Peyer's patch (tissue), 4 donors: Measurements from ENCODE around the gene SCART1.
"Not testable (repeated sequence)": the region's sequence is repeated elsewhere in the genome, so short reads cannot be mapped to it uniquely, and the experiment has no call there.

Experiments used
- CTCF ChIP-seq, 6 experiments: fragments of 450-650 bp in 4 of 6; fragments of 200-600 bp in 2 of 6; sonication (generic) in 1 of 6; IDR thresholded peaks; one replicate each; pipeline ENCODE4 v1.5.1; 2017 to 2019; ENCODE audit warnings: antibody characterized with exemption in 6 of 6, mild to moderate bottlenecking in 3 of 6, moderate library complexity in 1 of 6
- POLR2A ChIP-seq, 2 donors: fragments of 450-650 bp; IDR thresholded peaks; one replicate each; pipeline ENCODE4 v1.5.1; 2017; ENCODE audit warnings: antibody characterized with exemption in 2 of 2, mild to moderate bottlenecking in 2 of 2, moderate library complexity in 2 of 2

- TF ChIP-seq CTCF, POLR2A (IDR thresholded peaks at IDR 0.05): not testable (repeated sequence)
Measured at GRCh38 chr10:133469205-133469604, 15.5 kb downstream of the SCART1 start.
